K562 (cell line): ENCODE data around the gene AURKB. TPM values are rescaled to one million over a fixed set of nuclear protein-coding genes. Genes with fewer than 3 reads are reported as not detected.

Experiments
- ARNT ChIP-seq, 2 experiments: fragments of 450-650 bp; IDR thresholded peaks; 2 replicates each; pipeline ENCODE4 v1.6.1; 2016; ENCODE audit warnings: mild to moderate bottlenecking in 1 of 2
- BRF1 ChIP-seq: IDR thresholded peaks from 3 replicates; pipeline ENCODE4 v1.6.1; 2011; ENCODE audit warnings: borderline replicate concordance, mild to moderate bottlenecking; ENCODE audit not compliant: insufficient read length; ENCODE audit errors: extremely low read depth
- FIP1L1 ChIP-seq: fragments of 200-400 bp; formaldehyde crosslinking; IDR thresholded peaks from 2 replicates; pipeline ENCODE4 v1.6.1; 2018; ENCODE audit warnings: mild to moderate bottlenecking, low read depth, low read length; ENCODE audit not compliant: poor library complexity, severe bottlenecking
- FOXA3 ChIP-seq, 2 experiments: fragments of 450-650 bp in 1 of 2; sonication (generic) in 1 of 2; formaldehyde crosslinking; IDR thresholded peaks in 1 of 2; conservative IDR thresholded peaks in 1 of 2; 2 replicates each; pipeline versions ENCODE4 v1.4.0 to v1.8.0; 2020 to 2022; ENCODE audit warnings: mild to moderate bottlenecking in 2 of 2, missing genetic modification reagents in 1 of 2
- FOXJ2 ChIP-seq: fragments of 200-800 bp; sonication (Bioruptor generic); IDR thresholded peaks from 2 replicates; pipeline ENCODE4 v1.6.1; 2016; ENCODE audit warnings: missing genetic modification characterization, missing compliant biosample characterization
- HDAC6 ChIP-seq: IDR thresholded peaks from 2 replicates; pipeline ENCODE4 v1.6.1; 2012; ENCODE audit warnings: low read depth, mild to moderate bottlenecking, control low read depth, inconsistent platforms, low read length, moderate library complexity
- IFI16 ChIP-seq: fragments of 250-450 bp; sonication (Bioruptor Pico); IDR thresholded peaks from 2 replicates; pipeline ENCODE4 v2.1.2; 2022; ENCODE audit warnings: mild to moderate bottlenecking, inconsistent platforms
- JUND ChIP-seq, 2 experiments: IDR thresholded peaks; 2 replicates in 1 of 2; 3 replicates in 1 of 2; pipeline ENCODE4 v1.6.1; 2011; ENCODE audit warnings: borderline replicate concordance in 2 of 2, low read depth in 2 of 2, low read length in 2 of 2, improper control_type of control experiment in 1 of 2, missing biosample characterization in 1 of 2, missing genetic modification characterization in 1 of 2, missing genetic modification reagents in 1 of 2
- MCM7 ChIP-seq, 2 experiments: fragments of 450-650 bp; IDR thresholded peaks; 2 replicates each; pipeline ENCODE4 v1.6.1; 2016 to 2018
- MXI1 ChIP-seq: IDR thresholded peaks from 2 replicates; pipeline ENCODE4 v1.6.1; 2011; ENCODE audit warnings: low read depth, mild to moderate bottlenecking, improper control_type of control experiment, low read length
- OTX1 ChIP-seq: fragments of 450-650 bp; formaldehyde crosslinking; IDR thresholded peaks from 2 replicates; pipeline ENCODE4 v1.4.0; 2022; ENCODE audit warnings: mild to moderate bottlenecking
- PHB ChIP-seq: fragments of 250-450 bp; sonication (Bioruptor Pico); IDR thresholded peaks from 2 replicates; pipeline ENCODE4 v1.5.0; 2021
- PRDM10 ChIP-seq: fragments of 450-650 bp; IDR thresholded peaks from 2 replicates; pipeline ENCODE4 v1.6.1; 2018; ENCODE audit not compliant: partially characterized antibody
- SNAPC5 ChIP-seq: fragments of 250-450 bp; sonication (Bioruptor Pico); IDR thresholded peaks from 2 replicates; pipeline ENCODE4 v1.8.0; 2021; ENCODE audit warnings: moderate library complexity, mild to moderate bottlenecking, inconsistent platforms
- SREBF2 ChIP-seq: sonication (generic); formaldehyde crosslinking; IDR thresholded peaks from 2 replicates; pipeline ENCODE4 v1.4.0; 2020; ENCODE audit warnings: mild to moderate bottlenecking, missing genetic modification reagents
- SRSF9 ChIP-seq: fragments of 200-400 bp; formaldehyde crosslinking; IDR thresholded peaks from 2 replicates; pipeline ENCODE4 v1.6.1; 2017; ENCODE audit warnings: low read depth, low read length, borderline replicate concordance
- THRA ChIP-seq: fragments of 450-650 bp; IDR thresholded peaks from 2 replicates; pipeline ENCODE4 v1.6.1; 2017; ENCODE audit warnings: mild to moderate bottlenecking, moderate library complexity
- ZBTB7A ChIP-seq: IDR thresholded peaks from 2 replicates; pipeline ENCODE4 v1.6.1; 2011; ENCODE audit warnings: low read depth, mild to moderate bottlenecking, low read length, moderate library complexity, borderline replicate concordance; ENCODE audit not compliant: control insufficient read depth
- ZKSCAN1 ChIP-seq: fragments of 150-350 bp; IDR thresholded peaks from 2 replicates; pipeline ENCODE4 v1.6.1; 2016; ENCODE audit warnings: low read depth, low read length
- polyA plus RNA-seq, 8 experiments: library from polyadenylated mRNA; depleted of rRNA in 4 of 8; stranded (reverse) in 5 of 8; unstranded in 3 of 8; fragments of >200 nt; fragmentation: Nextera tagmentation in 2 of 8; fragmentation: Illumina TruSeq in 1 of 8; extraction: Ambion mirVana in 2 of 8; extraction: Trizol in 1 of 8; gene quantifications; 2 replicates each; pipeline versions ENCODE4 v1.2.1 to v1.2.3, GENCODE V29; 2011 to 2014; ENCODE audit warnings: inconsistent platforms in 1 of 8, missing spikeins in 1 of 8
- total RNA-seq, 7 experiments: library from RNA; depleted of rRNA in 6 of 7; stranded (reverse); fragments of >200 nt in 6 of 7; fragmentation: Illumina TruSeq in 2 of 7; extraction: Trizol in 2 of 7; gene quantifications; 2 replicates each; pipeline versions ENCODE4 v1.2.1 to v1.2.3, GENCODE V29; 2011 to 2021; ENCODE audit warnings: low replicate concordance in 1 of 7

AURKB gene
- total and polyA plus RNA-seq, 9 of the 15 experiments (the other 6 are each of a cell fraction or from before 2014, with no cell fraction given), result 27.2 to 114 (median 74.8) TPM

GRCh38 chr17:8187517-8188262 is 22.7 kb downstream of the AURKB start (continued):
- TF ChIP-seq PRDM10 (peak; percentile 69), FIP1L1 (no peak), SRSF9 (no peak), THRA (no peak), PHB (CRISPR knock-in tag) (no peak), ZBTB7A (no peak), IFI16 (no peak), HDAC6 (no peak), SREBF2 (no peak), JUND (IDR thresholded peaks at IDR 0.05; ENCODE audit: borderline replicate concordance, low read depth, low read length) (peak; percentile 39; the same call in 1 of the 2 replicates), JUND (tag; IDR thresholded peaks at IDR 0.05; ENCODE audit: borderline replicate concordance, low read depth, low read length) (no peak; the same call in 2 of the 3 replicates), FOXA3 (CRISPR knock-in tag; conservative IDR thresholded peaks at IDR 0.05 in 1 of 2, IDR thresholded peaks at IDR 0.05 in 1 of 2) (0 out of 4 replicates have a peak, but pooled peaks of 1 of the 2 experiments have one; percentile 56), MXI1 (peak; percentile 45), SNAPC5 (CRISPR knock-in tag) (no peak), ARNT (IDR thresholded peaks at IDR 0.05) (0 out of 4 replicates have a peak, but pooled peaks of 1 of the 2 experiments have one; percentile 15), MCM7 (IDR thresholded peaks at IDR 0.05) (no peak), OTX1 (CRISPR knock-in tag) (0 out of 2 replicates have a peak, but pooled peaks have one; percentile 22), BRF1 (peak; percentile 17), ZKSCAN1 (0 out of 2 replicates have a peak, but pooled peaks have one; percentile 12), FOXJ2 (tag) (0 out of 2 replicates have a peak, but pooled peaks have one; percentile 0)
